Measurements from ENCODE around the gene PHGDH.

The PHGDH gene

GRCh38 chr1:119774746-119775490, 63.2 kb downstream of the PHGDH start:
- peak overlapping the region; percentile 52 for H3K27ac ChIP-seq
- TF ChIP-seq ZFX (IDR thresholded peaks at IDR 0.05) (no peak), CTCF (conservative IDR thresholded peaks at IDR 0.05) (no peak)

- TF ChIP-seq ZFX (IDR thresholded peaks at IDR 0.05) (no peak), CTCF (conservative IDR thresholded peaks at IDR 0.05) (no peak)
- H3K27ac ChIP-seq: no peak overlapping the region
Observed at GRCh38 chr1:119778359-119778758, 66.6 kb downstream of the PHGDH start.

DNA sequence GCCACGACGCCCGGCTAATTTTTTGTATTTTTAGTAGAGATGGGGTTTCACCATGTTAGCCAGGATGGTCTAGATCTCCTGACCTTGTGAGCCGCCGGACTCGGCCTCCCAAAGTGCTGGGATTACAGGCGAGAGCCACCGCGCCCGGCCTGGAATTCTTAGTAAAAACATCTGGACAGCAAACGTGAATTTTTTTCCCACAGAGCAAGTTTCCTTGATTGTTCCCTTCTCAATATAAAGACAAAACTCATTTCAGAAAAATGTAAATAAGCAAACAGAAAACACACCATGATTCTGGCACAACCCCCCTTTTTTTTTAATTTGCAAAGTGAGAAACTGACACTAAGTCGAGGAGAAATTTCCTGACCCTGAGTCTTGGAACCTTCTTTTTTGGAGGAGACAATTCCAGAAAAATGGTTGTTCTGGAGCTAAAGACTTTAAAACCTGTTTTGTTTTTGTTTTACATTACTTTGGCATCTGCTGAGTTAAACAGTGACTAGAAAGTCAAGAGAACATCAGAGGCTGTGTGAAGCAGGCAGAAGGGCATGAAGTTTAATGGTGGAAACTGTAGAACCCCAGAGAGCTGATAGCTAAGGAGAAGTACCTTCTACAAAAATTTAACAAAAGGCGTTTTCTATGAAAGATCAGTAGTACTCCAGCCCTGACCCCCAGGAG, 67.3 kb downstream of the PHGDH start:
- no peak for TF ChIP-seq ZFX (IDR thresholded peaks at IDR 0.05)
- TF ChIP-seq CTCF (conservative IDR thresholded peaks at IDR 0.05): no peak
- peak overlapping the region; percentile 69; the same call in 1 of the 2 replicates for H3K27ac ChIP-seq

GRCh38 chr1:119779869-119780356, 68.2 kb downstream of the PHGDH start:
- H3K27ac ChIP-seq: peak overlapping the region; percentile 69
- TF ChIP-seq ZFX (IDR thresholded peaks at IDR 0.05) (no peak), CTCF (conservative IDR thresholded peaks at IDR 0.05) (no peak)

DNA sequence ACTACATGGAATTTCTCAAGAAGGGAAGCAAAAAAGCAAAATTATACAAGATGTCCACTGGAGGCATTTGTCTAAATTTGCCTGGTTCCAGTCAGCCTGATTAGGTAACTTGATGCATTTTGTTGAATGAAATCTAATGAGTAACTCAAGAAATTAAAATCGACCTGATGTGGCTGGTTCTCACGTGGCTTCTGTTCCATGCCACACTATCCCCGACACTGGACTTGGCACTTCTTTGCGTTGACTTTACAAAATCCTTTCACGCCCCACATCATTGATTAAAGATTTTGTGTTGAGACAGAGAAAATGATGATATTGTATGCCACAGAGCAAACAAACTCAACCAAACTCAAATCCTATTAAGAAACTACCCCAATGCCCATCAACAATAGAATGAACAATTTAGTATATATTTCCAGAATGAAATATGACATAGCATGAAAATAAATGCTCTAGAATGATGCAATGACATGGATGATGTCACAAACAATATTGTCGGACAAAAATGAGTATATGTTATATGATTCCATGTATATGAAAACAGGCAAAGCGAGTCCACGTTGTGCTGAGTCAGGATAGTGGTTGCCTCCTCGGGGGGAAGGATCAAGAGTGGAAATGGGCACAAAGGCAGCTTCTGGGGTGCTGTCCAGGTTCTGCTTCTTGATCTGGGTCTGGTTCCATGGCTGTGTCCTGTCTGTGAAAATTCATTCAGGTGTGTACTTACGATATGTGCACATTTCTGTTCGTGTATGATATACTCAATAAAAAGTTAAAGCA, 69.9 kb downstream of the PHGDH start:
- no peak; the same call in 1 of the 2 replicates for TF ChIP-seq CTCF (conservative IDR thresholded peaks at IDR 0.05)
- H3K27ac ChIP-seq: no peak overlapping the region

GRCh38 chr1:119782631-119783325, 71.0 kb downstream of the PHGDH start:
- H3K27ac ChIP-seq: no peak overlapping the region
- TF ChIP-seq CTCF (conservative IDR thresholded peaks at IDR 0.05) (no peak), ZFX (IDR thresholded peaks at IDR 0.05) (no peak)

All from C4-2B (cell line).